ENCODE data around the gene ARL4D. TPM values are rescaled to one million over a fixed set of nuclear protein-coding genes. Genes with fewer than 3 reads are reported as not detected.
"Not testable (repeated sequence)": the region's sequence is repeated elsewhere in the genome, so short reads cannot be mapped to it uniquely, and the experiment has no call there.

The ARL4D gene, protein sequence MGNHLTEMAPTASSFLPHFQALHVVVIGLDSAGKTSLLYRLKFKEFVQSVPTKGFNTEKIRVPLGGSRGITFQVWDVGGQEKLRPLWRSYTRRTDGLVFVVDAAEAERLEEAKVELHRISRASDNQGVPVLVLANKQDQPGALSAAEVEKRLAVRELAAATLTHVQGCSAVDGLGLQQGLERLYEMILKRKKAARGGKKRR
- 1 to 10 TPM; 1.5 to 7.3 TPM for total RNA-seq
- long read RNA-seq, partial matches to known transcripts = 0 of 1 reads
- long read RNA-seq, other reads (novel, unspliced or antisense) = 0 of 1 reads

DNA sequence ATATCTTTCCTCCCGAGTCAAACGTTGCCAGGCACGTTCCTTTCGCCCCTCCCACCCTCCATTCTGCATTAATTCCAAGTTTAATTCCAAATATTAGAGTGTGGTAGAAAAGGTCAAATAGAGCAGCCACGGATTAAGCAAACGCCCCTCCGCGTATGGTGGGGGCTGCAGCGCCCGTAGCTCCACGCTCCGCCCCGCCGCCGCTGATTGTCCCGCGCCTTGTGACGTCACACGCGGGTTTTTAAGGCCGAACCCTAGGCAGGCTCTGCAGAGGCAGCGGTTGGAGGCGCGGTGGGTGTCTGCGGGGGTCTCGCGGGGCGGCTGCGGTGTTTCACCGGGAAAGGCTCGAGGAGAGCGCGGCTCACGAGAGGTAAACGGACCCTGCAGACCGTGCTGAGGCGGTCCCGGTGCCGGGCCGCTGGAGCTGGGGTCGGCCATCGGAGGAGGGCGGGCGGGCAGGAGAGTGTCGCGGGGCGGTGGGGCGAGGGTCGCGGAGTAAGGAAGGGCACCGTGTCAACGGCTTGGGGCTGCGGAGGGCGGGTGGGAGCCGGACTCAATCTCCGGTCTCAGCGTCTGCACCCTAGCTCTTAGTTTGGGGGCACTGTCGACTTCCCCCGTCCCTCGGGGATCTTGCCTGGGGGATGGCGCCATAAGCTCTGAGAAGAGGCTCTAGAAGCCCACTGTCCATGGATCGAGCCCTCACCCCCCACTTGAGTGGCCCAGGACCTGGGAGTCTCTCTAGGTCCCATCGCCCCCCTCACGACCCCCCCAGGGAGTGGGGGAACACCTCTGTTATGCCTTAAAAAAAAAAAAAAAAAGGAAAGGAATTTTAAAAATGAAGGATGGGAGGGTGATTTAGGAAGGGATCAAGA lies at the start of gene ARL4D:
Gene ARL4D (plus strand): TSS at position 270 of the 872 bp plus-strand sequence. CDS start 740 bp downstream, outside the sequence.
- DNase-seq (peak; percentile 85 to 94), ATAC-seq (peak; percentile 86)
- intact Hi-C loops (cut with DNase I, micrococcal nuclease) = no loop called here

GRCh38 chr17:43349142-43349541 lies 49.7 kb upstream of the ARL4D start:
- ATAC-seq (no peak), DNase-seq (no peak)
- intact Hi-C loops (cut with DNase I, micrococcal nuclease) = no loop called here

- no peak for ATAC-seq
- no peak for DNase-seq
- intact Hi-C loops (cut with DNase I, micrococcal nuclease) = no loop called here
Observed at GRCh38 chr17:43350888-43351361, 47.9 kb upstream of the ARL4D start.

- peak; percentile 97 for ATAC-seq
- intact Hi-C loops (cut with DNase I, micrococcal nuclease) = no loop called here
- no peak for DNase-seq
Observed at GRCh38 chr17:43351691-43352090, 47.1 kb upstream of the ARL4D start.

DNA sequence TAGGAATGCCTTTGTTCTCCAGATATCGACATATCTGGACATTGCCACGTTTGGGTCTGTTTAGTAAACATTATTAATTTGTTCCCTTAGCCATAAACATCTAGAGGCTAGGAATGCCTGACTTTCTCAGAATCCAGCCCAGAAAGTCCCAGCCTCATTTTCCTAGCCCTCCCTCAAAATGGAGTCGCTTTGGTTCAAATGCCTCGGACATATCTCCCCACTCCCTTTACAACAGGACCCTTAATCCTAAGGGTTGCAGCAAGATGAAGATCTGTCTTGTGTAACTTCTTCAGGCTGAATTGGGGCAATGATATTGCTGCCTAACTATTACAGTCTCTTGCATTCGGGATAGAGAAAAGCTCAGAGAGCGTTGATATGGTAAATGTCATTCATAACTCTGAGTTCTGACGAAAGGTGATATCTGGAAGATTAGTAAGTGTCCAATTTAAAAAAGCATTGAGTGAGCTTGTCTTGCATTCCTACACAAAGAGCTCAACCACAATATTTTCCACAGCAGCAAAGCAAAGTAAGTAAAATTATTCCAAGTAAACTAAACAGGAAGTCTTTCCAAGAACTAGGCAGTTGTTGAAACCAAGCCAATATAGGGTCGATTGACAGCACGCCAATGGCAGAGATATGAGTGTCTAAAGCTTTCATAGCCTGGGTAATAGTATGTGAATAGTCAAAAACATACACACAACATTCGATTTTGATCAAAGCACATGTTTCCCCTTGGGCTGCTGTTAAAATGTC lies 46.0 kb upstream of the ARL4D start:
- DNase-seq = no peak
- no peak for ATAC-seq
- intact Hi-C loops (cut with DNase I, micrococcal nuclease) = no loop called here

- no peak for ATAC-seq
Observed at GRCh38 chr17:43353393-43353792, 45.4 kb upstream of the ARL4D start.

GRCh38 chr17:43354371-43354770 lies 44.4 kb upstream of the ARL4D start:
- intact Hi-C loops (cut with DNase I, micrococcal nuclease) = no loop called here
- ATAC-seq (no peak), DNase-seq (no peak)

More at GRCh38 chr17:43353393-43353792, 45.4 kb upstream of the ARL4D start:
- DNase-seq = no peak
- intact Hi-C loops (cut with DNase I, micrococcal nuclease) = no loop called here

- no peak for DNase-seq
- intact Hi-C loops (cut with DNase I, micrococcal nuclease) = no loop called here
- ATAC-seq = no peak
Observed at GRCh38 chr17:43356450-43356849, 42.3 kb upstream of the ARL4D start.

GRCh38 chr17:43356999-43357398 lies 41.8 kb upstream of the ARL4D start:
- ATAC-seq (no peak), DNase-seq (no peak)
- intact Hi-C loops (cut with DNase I, micrococcal nuclease) = no loop called here

DNA sequence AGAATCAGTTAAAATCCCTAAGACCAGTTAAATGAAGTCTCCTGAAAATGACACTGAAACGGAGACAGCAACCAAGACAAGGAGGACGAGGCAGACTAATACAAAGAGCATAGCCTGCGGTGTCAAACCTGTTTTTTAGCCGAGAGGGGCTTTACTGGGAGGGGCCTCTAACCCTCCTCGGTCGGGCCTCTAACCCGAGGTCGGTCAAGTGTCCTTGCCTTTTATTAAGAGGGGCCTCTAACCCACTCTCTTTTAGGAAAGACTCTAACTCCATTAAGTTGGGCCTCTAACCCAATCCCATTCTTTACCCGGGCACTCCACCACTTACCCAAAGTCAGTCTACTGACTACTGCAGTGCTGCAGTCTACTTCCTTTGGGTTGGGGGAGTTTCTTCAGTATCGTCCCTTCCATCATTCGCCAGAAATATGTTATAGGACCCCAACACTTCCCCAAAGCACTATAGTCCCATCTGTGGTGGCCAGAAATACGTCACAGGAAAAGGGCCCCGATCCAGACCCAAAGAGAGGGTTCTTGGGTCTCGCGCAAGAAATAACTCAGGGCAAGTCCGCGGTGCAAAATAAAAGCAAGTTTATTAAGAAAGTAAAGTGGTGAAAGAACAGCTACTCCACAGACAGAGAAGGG lies 39.2 kb upstream of the ARL4D start:
- DNase-seq (no peak), ATAC-seq (no peak)
- intact Hi-C loops (cut with DNase I, micrococcal nuclease) = no loop called here

DNA sequence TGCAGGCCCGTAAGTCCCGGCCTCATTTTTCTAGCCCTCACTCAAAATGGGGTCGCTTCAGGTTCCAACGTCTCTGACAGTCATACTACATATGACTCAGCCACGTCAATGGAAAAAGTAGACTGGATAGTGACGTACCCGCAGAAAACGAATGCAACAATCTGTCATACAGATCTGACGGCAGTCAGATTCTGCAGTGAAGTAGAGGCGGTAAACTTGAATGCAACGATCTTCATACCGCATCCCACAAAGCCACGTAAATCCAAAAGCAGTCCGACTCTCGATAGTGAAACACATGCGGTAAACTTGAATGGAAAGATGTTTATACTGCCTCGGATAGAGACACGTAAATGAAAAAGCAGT lies 38.4 kb upstream of the ARL4D start:
- intact Hi-C loops (cut with DNase I, micrococcal nuclease) = no loop called here
- ATAC-seq (peak; percentile 26), DNase-seq (peak; percentile 39 to 63)

- peak; percentile 82 for ATAC-seq
- intact Hi-C loops (cut with DNase I, micrococcal nuclease) = no loop called here
- peak; percentile 90 to 94 for DNase-seq
Observed at GRCh38 chr17:43360739-43361505, 37.9 kb upstream of the ARL4D start.

- no peak for ATAC-seq
- peak in 1 of 2 donors; percentile 17 for DNase-seq
- intact Hi-C loops (cut with DNase I, micrococcal nuclease) = no loop called here
Observed at GRCh38 chr17:43363181-43363925, 35.4 kb upstream of the ARL4D start.

- intact Hi-C loops (cut with DNase I, micrococcal nuclease) = no loop called here
- DNase-seq (no peak), ATAC-seq (no peak)
Observed at GRCh38 chr17:43363926-43364285, 34.9 kb upstream of the ARL4D start.

- intact Hi-C loops (cut with DNase I, micrococcal nuclease) = no loop called here
- no peak for ATAC-seq
Observed at GRCh38 chr17:43365356-43365755, 33.4 kb upstream of the ARL4D start.

GRCh38 chr17:43365921-43366320 lies 32.9 kb upstream of the ARL4D start:
- intact Hi-C loops (cut with DNase I, micrococcal nuclease); ATAC-seq; DNase-seq: not testable (repeated sequence)

More at GRCh38 chr17:43365356-43365755, 33.4 kb upstream of the ARL4D start:
- DNase-seq = no peak

- ATAC-seq = no peak
Observed at GRCh38 chr17:43366891-43367736, 31.7 kb upstream of the ARL4D start.

More at GRCh38 chr17:43366891-43367736, 31.7 kb upstream of the ARL4D start:
- intact Hi-C loops (cut with DNase I, micrococcal nuclease) = no loop called here
- peak in 1 of 2 donors; percentile 28 for DNase-seq

All from left colon (tissue), 2 donors.